ENCODE data around the gene CYB561. TPM values are rescaled to one million over a fixed set of nuclear protein-coding genes. Genes with fewer than 3 reads are reported as not detected.
A peak's percentile ranks its signal among the peaks of the same experiment; 100 is the strongest.

Gene CYB561
- total and polyA plus RNA-seq, 7 donors = 1.5 to 4.2 (median 2.9) TPM

- intact Hi-C loops (cut with DNase I) = no loop called here
- no peak overlapping the region for H3K27ac ChIP-seq
- no peak overlapping the region for H3K4me3 ChIP-seq
- 72 to 78% (median 75%) methylated on average over 11 of the region's 11 CpGs for WGBS, 3 donors
- peaks cover 11% of the 10 kb centered on the region for H3K4me1 ChIP-seq
- H3K9me3 ChIP-seq = no peaks in the 10 kb centered on the region
- ATAC-seq = no peak
- peaks cover 0 to 33% (median 15%) of the 10 kb centered on the region in 3 donors for H3K27me3 ChIP-seq (ENCODE audit: insufficient read depth in 3 of 3, low read length in 2 of 3)
- TF ChIP-seq CTCF (IDR thresholded peaks at IDR 0.05) = no peak
- no peaks in the 10 kb centered on the region for H3K36me3 ChIP-seq (ENCODE audit: insufficient read depth in 1 of 2, low read depth in 1 of 2)
- DNase-seq = no peak
Measured at GRCh38 chr17:63480826-63481487, 34.9 kb upstream of the CYB561 start.

- ATAC-seq (no peak), DNase-seq (no peak)
- no peaks in the 10 kb centered on the region for H3K36me3 ChIP-seq (ENCODE audit: insufficient read depth in 1 of 2, low read depth in 1 of 2)
- no peak for TF ChIP-seq CTCF (IDR thresholded peaks at IDR 0.05)
- H3K27me3 ChIP-seq (ENCODE audit: insufficient read depth in 3 of 3, low read length in 2 of 3) = peaks cover 0 to 39% (median 15%) of the 10 kb centered on the region in 3 donors
- H3K4me1 ChIP-seq = peaks cover 11% of the 10 kb centered on the region
- no peak overlapping the region for H3K27ac ChIP-seq
- intact Hi-C loops (cut with DNase I) = no loop called here
- H3K4me3 ChIP-seq = no peak overlapping the region
- WGBS, 3 donors = 73 to 77% (median 76%) methylated on average over 21 of the region's 21 CpGs
- no peaks in the 10 kb centered on the region for H3K9me3 ChIP-seq
Measured at GRCh38 chr17:63480192-63480784, 34.2 kb upstream of the CYB561 start.

GRCh38 chr17:63479495-63480184 lies 33.5 kb upstream of the CYB561 start:
- intact Hi-C loops (cut with DNase I) = loop anchor here (1.0 to 5.0 kb wide), 2 partner anchors 52 to 54 kb away; no protein-coding TSS in a partner anchor
- ATAC-seq (no peak), DNase-seq (no peak)
- no peak for TF ChIP-seq CTCF (IDR thresholded peaks at IDR 0.05)
- H3K27me3 ChIP-seq (ENCODE audit: insufficient read depth in 3 of 3, low read length in 2 of 3) = peaks cover 0 to 43% (median 15%) of the 10 kb centered on the region in 3 donors
- no peak overlapping the region for H3K4me3 ChIP-seq
- H3K9me3 ChIP-seq = no peaks in the 10 kb centered on the region
- no peaks in the 10 kb centered on the region for H3K36me3 ChIP-seq (ENCODE audit: insufficient read depth in 1 of 2, low read depth in 1 of 2)
- no peak overlapping the region for H3K27ac ChIP-seq
- WGBS, 3 donors = 68 to 74% (median 71%) methylated on average over 16 to 17 of the region's 17 CpGs
- peaks cover 11% of the 10 kb centered on the region for H3K4me1 ChIP-seq

GRCh38 chr17:63478814-63479494 lies 32.8 kb upstream of the CYB561 start:
- no peaks in the 10 kb centered on the region for H3K9me3 ChIP-seq
- peaks cover 11% of the 10 kb centered on the region for H3K4me1 ChIP-seq
- H3K27me3 ChIP-seq (ENCODE audit: insufficient read depth in 3 of 3, low read length in 2 of 3) = peaks cover 0 to 43% (median 15%) of the 10 kb centered on the region in 3 donors
- H3K27ac ChIP-seq = no peak overlapping the region
- no peaks in the 10 kb centered on the region for H3K36me3 ChIP-seq (ENCODE audit: insufficient read depth in 1 of 2, low read depth in 1 of 2)
- intact Hi-C loops (cut with DNase I) = loop anchor here (1.0 to 5.0 kb wide), 2 partner anchors 52 to 54 kb away; no protein-coding TSS in a partner anchor
- H3K4me3 ChIP-seq = peak overlapping the region; percentile 63
- ATAC-seq = peak; percentile 74 to 88 (median 82)
- TF ChIP-seq CTCF (IDR thresholded peaks at IDR 0.05) = peak; percentile 60
- 50 to 54% (median 52%) methylated on average over 16 of the region's 16 CpGs for WGBS, 3 donors
- peak; percentile 76 to 86 for DNase-seq

Measured in psoas muscle (tissue), 8 donors.